GM21526 (cell line): Measurements from ENCODE around the gene CRAT.

ENCODE experiments used
- ATAC-seq: cut with Tn5 transposase; IDR thresholded peaks from one replicate; pipeline ENCODE4 v1.9.1; 2021; ENCODE audit warnings: moderate library complexity; ENCODE audit not compliant: unreplicated experiment, low FRiP score

CRAT gene

GRCh38 chr9:129111528-129112151 lies 1.0 kb upstream of the CRAT start:
- peak; percentile 35 for ATAC-seq

- peak; percentile 8 for ATAC-seq
These were observed 447 bp downstream of the CRAT start for GRCh38 chr9:129109952-129110739.

- ATAC-seq, result no peak
These were observed 1.1 kb downstream of the CRAT start for GRCh38 chr9:129109537-129109903.

- ATAC-seq, result no peak
These were observed 1.6 kb downstream of the CRAT start for GRCh38 chr9:129108805-129109536.

GRCh38 chr9:129108083-129108804 lies 2.3 kb downstream of the CRAT start:
- no peak for ATAC-seq

GRCh38 chr9:129107651-129108050 lies 2.9 kb downstream of the CRAT start:
- no peak for ATAC-seq

GRCh38 chr9:129105857-129106694 lies 4.5 kb downstream of the CRAT start:
- ATAC-seq, result no peak

- no peak for ATAC-seq
These were observed 6.5 kb downstream of the CRAT start for GRCh38 chr9:129104051-129104450.

- no peak for ATAC-seq
These were observed 7.0 kb downstream of the CRAT start for GRCh38 chr9:129103595-129103965.

- no peak for ATAC-seq
These were observed 7.6 kb downstream of the CRAT start for GRCh38 chr9:129102791-129103594.

- ATAC-seq, result no peak
These were observed 8.5 kb downstream of the CRAT start for GRCh38 chr9:129102095-129102525.

- ATAC-seq, result no peak
These were observed 9.3 kb downstream of the CRAT start for GRCh38 chr9:129101279-129101678.

- no peak for ATAC-seq
These were observed 10.0 kb downstream of the CRAT start for GRCh38 chr9:129100383-129101169.

- ATAC-seq, result no peak
These were observed 12.3 kb downstream of the CRAT start for GRCh38 chr9:129098328-129098727.

GRCh38 chr9:129097671-129098306 lies 12.8 kb downstream of the CRAT start:
- ATAC-seq, result no peak

- ATAC-seq, result no peak
These were observed 14.7 kb downstream of the CRAT start for GRCh38 chr9:129095908-129096307.

GRCh38 chr9:129095170-129095667 lies 15.4 kb downstream of the CRAT start:
- ATAC-seq, result no peak
